OCI-LY1 (cell line): ENCODE measurements around the gene TBL1X.

ENCODE experiments used
- EZH2 ChIP-seq: fragments of 200-600 bp; sonication (generic), shearing (Covaris generic); IDR thresholded peaks from 2 replicates; pipeline ENCODE4 v1.8.0; 2017; ENCODE audit warnings: borderline replicate concordance, mixed run types, mild to moderate bottlenecking, antibody characterized with exemption, low read length, moderate library complexity, mixed read lengths
- TF ChIP-seq, protein P1 (sequence below): fragments of 200-600 bp; sonication (generic), shearing (Covaris generic); IDR thresholded peaks from 2 replicates; pipeline ENCODE4 v1.5.1; 2017; ENCODE audit warnings: mild to moderate bottlenecking, antibody characterized with exemption, low read length, moderate library complexity, mixed read lengths

DNA sequence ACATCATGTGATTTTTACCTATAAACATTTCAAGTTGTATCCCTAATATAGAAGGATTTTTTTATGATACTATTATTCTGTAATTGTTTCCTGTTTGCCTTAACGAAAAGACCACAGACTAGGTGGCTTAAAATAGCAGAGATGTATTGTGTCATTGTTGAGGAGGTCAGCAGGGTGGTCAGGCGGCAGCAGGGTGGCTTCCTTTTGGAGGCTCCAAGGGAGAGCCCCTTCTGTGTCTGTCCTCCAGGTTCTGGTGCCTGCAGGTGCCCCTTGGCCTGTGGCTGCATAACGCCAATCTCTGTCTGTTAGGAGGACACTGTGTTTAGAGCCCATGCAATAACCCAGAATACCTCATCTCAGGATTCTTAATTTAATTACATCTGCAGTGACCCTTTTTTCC, 118.1 kb downstream of the TBL1X start:
- TF ChIP-seq, protein P1, sequence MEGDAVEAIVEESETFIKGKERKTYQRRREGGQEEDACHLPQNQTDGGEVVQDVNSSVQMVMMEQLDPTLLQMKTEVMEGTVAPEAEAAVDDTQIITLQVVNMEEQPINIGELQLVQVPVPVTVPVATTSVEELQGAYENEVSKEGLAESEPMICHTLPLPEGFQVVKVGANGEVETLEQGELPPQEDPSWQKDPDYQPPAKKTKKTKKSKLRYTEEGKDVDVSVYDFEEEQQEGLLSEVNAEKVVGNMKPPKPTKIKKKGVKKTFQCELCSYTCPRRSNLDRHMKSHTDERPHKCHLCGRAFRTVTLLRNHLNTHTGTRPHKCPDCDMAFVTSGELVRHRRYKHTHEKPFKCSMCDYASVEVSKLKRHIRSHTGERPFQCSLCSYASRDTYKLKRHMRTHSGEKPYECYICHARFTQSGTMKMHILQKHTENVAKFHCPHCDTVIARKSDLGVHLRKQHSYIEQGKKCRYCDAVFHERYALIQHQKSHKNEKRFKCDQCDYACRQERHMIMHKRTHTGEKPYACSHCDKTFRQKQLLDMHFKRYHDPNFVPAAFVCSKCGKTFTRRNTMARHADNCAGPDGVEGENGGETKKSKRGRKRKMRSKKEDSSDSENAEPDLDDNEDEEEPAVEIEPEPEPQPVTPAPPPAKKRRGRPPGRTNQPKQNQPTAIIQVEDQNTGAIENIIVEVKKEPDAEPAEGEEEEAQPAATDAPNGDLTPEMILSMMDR, result no peak
- TF ChIP-seq EZH2, result no peak
